NCI-H2107 (cell line): Measurements from ENCODE around the gene ELF4.

Experiments
- DNase-seq: peaks from one replicate; lab custom pipeline; 2025; lab: John Stamatoyannopoulos, UW

Gene ELF4

DNA sequence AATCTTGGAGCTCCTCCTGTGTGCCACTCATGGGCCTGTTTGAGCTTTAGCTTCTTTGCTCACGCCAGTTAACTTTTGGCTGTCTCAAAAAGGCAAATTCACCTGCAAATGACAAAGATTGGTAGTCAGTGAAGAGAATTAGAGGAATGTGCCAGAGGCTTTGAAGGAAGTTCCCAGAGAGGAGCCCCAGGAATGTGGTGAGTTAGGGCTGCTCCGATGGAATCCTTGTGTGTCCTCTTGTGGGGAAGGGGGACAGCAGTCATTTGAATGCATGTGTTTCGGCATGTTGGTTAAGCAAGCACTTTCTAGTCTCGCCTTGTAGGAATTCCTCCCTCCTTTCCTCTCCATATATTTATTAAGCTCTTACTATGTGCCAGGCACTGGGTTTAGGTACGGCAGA is 62.9 kb downstream of the ELF4 start:
- no peak for DNase-seq

DNA sequence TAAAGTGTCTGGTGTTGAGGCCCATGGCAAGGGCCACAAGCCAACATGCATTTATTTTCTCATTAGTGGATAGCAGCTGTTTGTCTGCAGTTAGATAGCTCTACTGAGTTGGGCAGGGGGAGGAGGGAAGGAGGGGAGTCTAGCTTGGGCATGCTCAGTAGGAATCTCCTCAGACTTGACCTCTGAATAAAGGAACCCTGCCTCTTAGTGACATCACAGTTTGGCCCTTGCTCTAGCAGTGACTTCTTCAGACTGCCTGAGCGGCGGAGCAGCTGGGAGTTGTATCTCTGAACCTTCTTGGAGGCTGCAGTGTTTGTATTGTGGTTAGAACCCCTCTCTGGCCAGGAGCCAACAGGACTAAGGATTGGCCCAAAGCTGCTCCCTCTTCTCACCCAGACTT is 70.5 kb downstream of the ELF4 start:
- DNase-seq = no peak

- DNase-seq = no peak
Measured at GRCh38 chrX:130034178-130034577, 76.1 kb downstream of the ELF4 start.

GRCh38 chrX:130032552-130032951 is 77.7 kb downstream of the ELF4 start:
- DNase-seq = no peak

DNA sequence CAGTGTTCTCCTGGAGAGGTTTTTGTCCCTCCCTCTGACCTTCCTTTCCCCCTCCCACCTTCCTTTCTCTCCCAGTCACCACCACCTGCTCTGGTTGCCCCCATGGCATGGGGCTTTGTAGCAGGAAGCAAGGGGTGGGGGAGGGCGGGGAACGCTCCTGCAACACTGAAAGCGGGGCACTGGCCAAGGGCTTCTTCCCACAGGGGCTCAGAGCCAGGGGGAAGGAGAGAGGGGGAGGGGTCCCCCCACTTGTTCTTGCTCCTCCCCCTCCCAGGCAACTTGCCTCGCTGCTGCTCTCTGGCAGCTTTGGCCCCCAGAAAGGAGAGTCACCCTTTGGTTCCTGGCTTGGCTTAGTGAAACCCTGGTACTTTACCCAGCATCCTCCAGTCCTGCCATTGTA is 79.5 kb downstream of the ELF4 start:
- DNase-seq = no peak

DNA sequence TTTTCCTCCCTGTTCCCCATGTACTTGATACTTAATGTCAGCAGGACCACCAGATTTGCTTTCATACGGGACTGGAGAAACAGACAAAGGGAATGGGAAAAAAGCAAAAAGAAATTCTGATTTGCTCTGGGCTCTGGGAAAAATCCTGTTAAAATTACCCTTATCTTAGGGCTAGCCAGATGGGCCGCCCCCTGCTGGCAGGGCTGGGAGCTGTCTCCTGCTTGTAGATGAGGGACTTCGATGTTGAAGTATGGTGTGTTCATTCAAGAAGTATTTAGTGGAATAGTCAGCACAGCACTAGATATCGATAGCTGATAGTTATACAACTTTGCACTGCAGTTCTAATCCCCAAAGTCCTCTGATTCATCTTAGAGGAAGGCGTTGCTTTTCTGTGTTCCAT is 82.1 kb downstream of the ELF4 start:
- peak; percentile 3 for DNase-seq

DNA sequence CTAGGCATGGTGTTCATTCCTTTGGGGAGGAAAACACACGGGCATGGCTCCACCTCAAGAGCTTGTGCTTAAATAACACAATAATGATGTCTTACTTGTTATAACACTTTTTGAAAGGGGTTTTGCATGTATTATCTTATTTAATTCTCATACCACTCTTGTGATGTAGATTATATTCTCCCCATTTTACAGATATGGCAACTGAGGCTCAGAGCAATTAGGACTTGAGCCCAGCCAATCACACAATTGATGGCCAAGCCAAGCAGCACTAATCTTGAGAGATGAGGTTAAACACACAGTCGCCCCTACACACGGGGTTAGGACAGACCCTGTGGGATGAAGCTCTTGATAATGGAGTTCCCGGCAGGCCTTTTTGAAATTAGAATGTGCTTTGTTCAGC is 82.7 kb downstream of the ELF4 start:
- DNase-seq = no peak

DNA sequence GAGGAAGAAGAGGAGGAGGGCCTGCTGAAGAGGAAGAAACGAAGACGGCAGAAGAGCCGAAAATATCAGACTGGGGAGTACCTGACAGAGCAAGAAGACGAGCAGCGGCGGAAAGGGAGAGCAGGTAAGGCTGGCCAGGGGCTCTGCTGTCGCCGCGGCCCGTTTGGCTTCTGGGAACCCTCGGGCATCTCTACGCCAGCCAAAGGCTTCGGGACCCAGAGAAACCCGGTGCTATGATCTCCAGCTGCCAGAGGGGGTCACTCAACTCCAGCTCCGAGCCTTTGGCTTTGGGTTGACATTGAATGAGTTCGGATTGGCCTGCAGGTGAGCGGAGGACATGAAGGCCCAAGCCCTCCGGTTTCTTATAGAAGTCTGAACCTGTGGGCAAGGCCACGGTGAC is 85.0 kb downstream of the ELF4 start:
- no peak for DNase-seq

- DNase-seq = no peak
Measured at GRCh38 chrX:130024127-130024526, 86.2 kb downstream of the ELF4 start.

GRCh38 chrX:130020661-130021324 is 89.5 kb downstream of the ELF4 start:
- no peak for DNase-seq

- DNase-seq = no peak
Measured at GRCh38 chrX:130018143-130018542, 92.2 kb downstream of the ELF4 start.

DNA sequence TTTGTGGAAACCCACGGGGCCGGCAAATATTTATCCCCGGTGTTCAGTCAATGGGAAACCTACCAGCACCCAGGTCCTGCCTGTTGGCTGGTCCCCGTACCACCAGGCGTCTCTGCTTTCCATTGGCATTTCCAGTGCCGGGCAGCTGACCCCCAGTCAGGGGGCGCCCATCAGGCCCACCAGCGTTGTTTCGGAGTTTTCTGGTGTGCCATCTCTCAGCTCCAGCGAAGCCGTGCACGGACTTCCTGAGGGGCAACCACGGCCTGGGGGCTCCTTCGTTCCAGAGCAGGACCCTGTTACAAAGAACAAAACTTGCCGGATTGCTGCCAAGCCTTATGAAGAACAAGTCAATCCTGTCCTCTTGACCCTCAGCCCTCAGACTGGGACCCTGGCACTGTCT is 95.1 kb downstream of the ELF4 start:
- no peak for DNase-seq
